Parathyroid adenoma (tissue), 2 donors: Measurements from ENCODE around the gene ACTR3C.

Experiments used
- H2AFZ ChIP-seq: fragments of 300-600 bp; sonication (generic); one replicate; pipeline ENCODE4 v1.7.0; 2017; ENCODE audit warnings: antibody characterized with exemption, mild to moderate bottlenecking
- H3K27ac ChIP-seq: fragments of 300-600 bp; sonication (generic); one replicate; pipeline ENCODE4 v1.7.0; 2017
- H3K27me3 ChIP-seq: fragments of 300-600 bp; sonication (generic); one replicate; pipeline ENCODE4 v1.7.0; 2017; ENCODE audit warnings: low read length; ENCODE audit not compliant: control insufficient read depth, insufficient read depth
- H3K36me3 ChIP-seq: fragments of 300-600 bp; sonication (generic); one replicate; pipeline ENCODE4 v1.7.0; 2017; ENCODE audit warnings: low read length; ENCODE audit not compliant: control insufficient read depth, insufficient read depth
- H3K4me1 ChIP-seq: fragments of 300-600 bp; sonication (generic); one replicate; pipeline ENCODE4 v1.7.0; 2017; ENCODE audit warnings: control low read depth
- H3K4me2 ChIP-seq: fragments of 300-600 bp; sonication (generic); one replicate; pipeline ENCODE4 v1.7.0; 2017; ENCODE audit warnings: low read length
- H3K4me3 ChIP-seq: fragments of 300-600 bp; sonication (generic); one replicate; pipeline ENCODE4 v1.7.0; 2017; ENCODE audit warnings: low read depth, low read length
- H3K79me2 ChIP-seq: fragments of 300-600 bp; sonication (generic); one replicate; pipeline ENCODE4 v1.7.0; 2017; ENCODE audit warnings: control low read depth
- H3K9ac ChIP-seq: fragments of 300-600 bp; sonication (generic); one replicate; pipeline ENCODE4 v1.7.0; 2017; ENCODE audit warnings: mild to moderate bottlenecking
- H3K9me3 ChIP-seq: fragments of 300-600 bp; sonication (generic); one replicate; pipeline ENCODE4 v1.7.0; 2017; ENCODE audit warnings: low read length; ENCODE audit not compliant: control insufficient read depth
- CTCF ChIP-seq: fragments of 300-600 bp; sonication (generic); IDR thresholded peaks from one replicate; pipeline ENCODE4 v1.7.0; 2017; ENCODE audit warnings: antibody characterized with exemption, mild to moderate bottlenecking
- donor health status: primary hyperparathyroidism.

Gene ACTR3C

DNA sequence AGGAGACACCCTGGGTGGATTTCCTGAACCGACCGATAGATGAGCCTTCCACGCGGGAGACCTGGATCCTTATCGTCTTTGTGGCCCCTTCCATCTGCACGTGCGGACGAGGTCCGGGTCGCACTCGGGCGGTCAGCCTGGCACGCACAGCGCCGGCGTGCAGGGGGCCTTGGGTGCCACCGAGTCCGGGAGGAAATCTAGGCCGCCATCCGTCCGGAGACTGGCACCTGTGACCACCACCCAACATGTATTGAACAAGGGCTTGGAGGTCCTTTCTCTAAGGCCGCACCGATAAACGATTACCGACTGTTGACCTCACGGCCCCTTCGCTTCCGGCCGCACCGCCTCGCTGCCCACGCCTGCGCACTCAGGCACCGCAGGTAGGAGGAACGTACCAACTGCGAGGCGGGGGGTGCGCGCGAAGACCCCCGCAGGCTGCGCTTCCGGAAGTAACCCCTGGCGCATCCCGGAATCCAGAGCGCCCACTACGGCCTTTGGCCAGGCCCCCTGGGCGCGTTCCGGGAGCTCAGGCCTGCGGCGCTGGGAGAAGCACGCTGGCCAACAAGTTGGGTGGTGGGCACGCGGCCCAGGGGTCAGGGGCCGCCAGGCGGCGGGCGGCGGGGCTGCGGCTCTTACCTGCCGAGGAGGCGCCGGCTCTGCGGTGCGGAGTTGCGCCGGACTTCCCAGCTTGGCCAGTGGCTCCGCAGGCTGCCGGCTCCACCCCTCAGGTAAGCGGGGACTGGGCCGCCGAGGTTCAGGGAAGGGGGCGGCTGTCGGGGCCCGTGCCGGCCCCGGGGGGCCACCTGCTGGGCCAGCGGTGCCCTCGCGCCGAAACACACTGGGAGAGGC is at the start of gene ACTR3C, which contains the start of gene LRRC61:
ACTR3C (minus strand) TSS at position 713 of the 849 bp plus-strand sequence. CDS start 28,249 bp downstream, outside the sequence.
LRRC61 (plus strand) TSS at position 523 of the 849 bp plus-strand sequence. CDS start 13,507 bp downstream, outside the sequence.
- no peaks in the 10 kb centered on the region for H3K27me3 ChIP-seq
- peak within 1 kb of the TSS; percentile 48 for H2AFZ ChIP-seq
- H3K9me3 ChIP-seq: no peaks in the 10 kb centered on the region
- H3K4me2 ChIP-seq: peak within 1 kb of the TSS; percentile 92
- H3K27ac ChIP-seq: peak within 1 kb of the TSS; percentile 93
- peaks cover 56% of the 10 kb centered on the region for H3K4me1 ChIP-seq
- peak; percentile 58 for TF ChIP-seq CTCF
- peak within 1 kb of the TSS; percentile 92 for H3K9ac ChIP-seq
- peaks cover 15% of the 10 kb centered on the region for H3K79me2 ChIP-seq
- peak within 1 kb of the TSS; percentile 94 for H3K4me3 ChIP-seq
- no peaks in the 10 kb centered on the region for H3K36me3 ChIP-seq

DNA sequence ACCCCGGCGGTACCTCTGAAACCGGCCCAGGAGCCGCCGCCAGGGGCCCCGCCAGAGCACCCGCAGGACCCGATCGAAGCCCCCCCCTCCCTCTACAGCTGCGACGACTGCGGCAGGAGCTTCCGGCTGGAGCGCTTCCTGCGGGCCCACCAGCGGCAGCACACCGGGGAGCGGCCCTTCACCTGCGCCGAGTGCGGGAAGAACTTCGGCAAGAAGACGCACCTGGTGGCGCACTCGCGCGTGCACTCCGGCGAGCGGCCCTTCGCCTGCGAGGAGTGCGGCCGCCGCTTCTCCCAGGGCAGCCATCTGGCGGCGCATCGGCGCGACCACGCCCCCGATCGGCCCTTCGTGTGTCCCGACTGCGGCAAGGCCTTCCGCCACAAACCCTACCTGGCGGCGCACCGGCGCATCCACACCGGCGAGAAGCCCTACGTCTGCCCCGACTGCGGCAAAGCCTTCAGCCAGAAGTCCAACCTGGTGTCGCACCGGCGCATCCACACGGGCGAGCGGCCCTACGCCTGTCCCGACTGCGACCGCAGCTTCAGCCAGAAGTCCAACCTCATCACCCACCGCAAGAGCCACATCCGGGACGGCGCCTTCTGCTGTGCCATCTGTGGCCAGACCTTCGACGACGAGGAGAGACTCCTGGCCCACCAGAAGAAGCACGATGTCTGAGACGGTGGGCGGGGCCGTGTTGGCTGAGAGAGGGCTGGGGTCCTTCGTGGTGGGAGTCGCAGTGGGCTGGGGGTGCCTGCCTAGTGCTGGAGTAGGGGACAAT is 49.1 kb upstream of the ACTR3C start:
- H3K79me2 ChIP-seq: peaks cover 23% of the 10 kb centered on the region
- H3K27me3 ChIP-seq: no peaks in the 10 kb centered on the region
- H3K4me3 ChIP-seq: no peak overlapping the region
- H3K9ac ChIP-seq: no peak overlapping the region
- H3K27ac ChIP-seq: no peak overlapping the region
- H3K9me3 ChIP-seq: no peaks in the 10 kb centered on the region
- H2AFZ ChIP-seq: no peak overlapping the region
- H3K4me2 ChIP-seq: peak overlapping the region; percentile 54
- H3K36me3 ChIP-seq: no peaks in the 10 kb centered on the region
- peaks cover 15% of the 10 kb centered on the region for H3K4me1 ChIP-seq
- no peak for TF ChIP-seq CTCF

DNA sequence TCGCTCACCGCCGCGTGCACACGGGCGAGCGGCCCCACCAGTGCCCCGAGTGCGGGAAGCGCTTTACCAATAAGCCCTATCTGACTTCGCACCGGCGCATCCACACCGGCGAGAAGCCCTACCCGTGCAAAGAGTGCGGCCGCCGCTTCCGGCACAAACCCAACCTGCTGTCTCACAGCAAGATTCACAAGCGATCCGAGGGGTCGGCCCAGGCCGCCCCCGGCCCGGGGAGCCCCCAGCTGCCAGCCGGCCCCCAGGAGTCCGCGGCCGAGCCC is 48.6 kb upstream of the ACTR3C start:
- peaks cover 23% of the 10 kb centered on the region for H3K79me2 ChIP-seq
- H2AFZ ChIP-seq: no peak overlapping the region
- no peaks in the 10 kb centered on the region for H3K9me3 ChIP-seq
- no peaks in the 10 kb centered on the region for H3K27me3 ChIP-seq
- no peak overlapping the region for H3K9ac ChIP-seq
- H3K36me3 ChIP-seq: no peaks in the 10 kb centered on the region
- no peak overlapping the region for H3K27ac ChIP-seq
- no peak for TF ChIP-seq CTCF
- H3K4me1 ChIP-seq: peaks cover 15% of the 10 kb centered on the region
- H3K4me3 ChIP-seq: no peak overlapping the region
- no peak overlapping the region for H3K4me2 ChIP-seq

DNA sequence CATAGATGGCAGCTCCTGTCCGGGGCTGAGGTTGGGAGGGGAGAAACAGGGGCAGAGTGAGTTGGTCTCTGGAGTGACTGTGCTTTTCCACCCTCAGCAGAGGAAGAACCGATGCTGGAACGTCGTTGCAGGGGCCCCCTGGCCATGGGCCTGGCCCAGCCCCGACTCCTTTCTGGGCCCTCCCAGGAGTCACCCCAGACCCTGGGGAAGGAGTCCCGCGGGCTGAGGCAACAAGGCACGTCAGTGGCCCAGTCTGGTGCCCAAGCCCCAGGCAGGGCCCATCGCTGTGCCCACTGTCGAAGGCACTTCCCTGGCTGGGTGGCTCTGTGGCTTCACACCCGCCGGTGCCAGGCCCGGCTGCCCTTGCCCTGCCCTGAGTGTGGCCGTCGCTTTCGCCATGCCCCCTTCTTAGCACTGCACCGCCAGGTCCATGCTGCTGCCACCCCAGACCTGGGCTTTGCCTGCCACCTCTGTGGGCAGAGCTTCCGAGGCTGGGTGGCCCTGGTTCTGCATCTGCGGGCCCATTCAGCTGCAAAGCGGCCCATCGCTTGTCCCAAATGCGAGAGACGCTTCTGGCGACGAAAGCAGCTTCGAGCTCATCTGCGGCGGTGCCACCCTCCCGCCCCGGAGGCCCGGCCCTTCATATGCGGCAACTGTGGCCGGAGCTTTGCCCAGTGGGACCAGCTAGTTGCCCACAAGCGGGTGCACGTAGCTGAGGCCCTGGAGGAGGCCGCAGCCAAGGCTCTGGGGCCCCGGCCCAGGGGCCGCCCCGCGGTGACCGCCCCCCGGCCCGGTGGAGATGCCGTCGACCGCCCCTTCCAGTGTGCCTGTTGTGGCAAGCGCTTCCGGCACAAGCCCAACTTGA is 48.0 kb upstream of the ACTR3C start:
- no peaks in the 10 kb centered on the region for H3K27me3 ChIP-seq
- no peak overlapping the region for H3K4me2 ChIP-seq
- H3K27ac ChIP-seq: no peak overlapping the region
- no peak overlapping the region for H3K4me3 ChIP-seq
- no peak overlapping the region for H3K9ac ChIP-seq
- no peaks in the 10 kb centered on the region for H3K9me3 ChIP-seq
- no peak overlapping the region for H2AFZ ChIP-seq
- TF ChIP-seq CTCF: no peak
- no peaks in the 10 kb centered on the region for H3K36me3 ChIP-seq
- H3K4me1 ChIP-seq: peaks cover 15% of the 10 kb centered on the region
- peaks cover 23% of the 10 kb centered on the region for H3K79me2 ChIP-seq
